HG03045 (cell line): ENCODE measurements around the gene TAS2R46.
"Not testable (repeated sequence)": the region's sequence is repeated elsewhere in the genome, so short reads cannot be mapped to it uniquely, and the experiment has no call there.

Source experiments
- ATAC-seq: cut with Tn5 transposase; IDR thresholded peaks from one replicate; pipeline ENCODE4 v1.9.1; 2021; ENCODE audit warnings: mild to moderate bottlenecking, moderate library complexity; ENCODE audit not compliant: unreplicated experiment

The TAS2R46 gene

GRCh38 chr12:11040162-11040561, 21.9 kb downstream of the TAS2R46 start:
- ATAC-seq: no peak

- no peak for ATAC-seq
Measured at GRCh38 chr12:11039171-11039570, 22.9 kb downstream of the TAS2R46 start.

GRCh38 chr12:11033959-11034358, 28.1 kb downstream of the TAS2R46 start:
- ATAC-seq: not testable (repeated sequence)

- no peak for ATAC-seq
Measured at GRCh38 chr12:11031307-11031706, 30.8 kb downstream of the TAS2R46 start, which contains the start of gene TAS2R31. TSS of gene TAS2R31 (minus strand) at chr12:11031407. CDS start at chr12:11031335, 72 bp downstream.

GRCh38 chr12:11026118-11026517, 36.0 kb downstream of the TAS2R46 start:
- ATAC-seq: no peak

- no peak for ATAC-seq
Measured at GRCh38 chr12:11023387-11023786, 38.7 kb downstream of the TAS2R46 start.

- no peak for ATAC-seq
Measured at GRCh38 chr12:11022520-11022919, 39.6 kb downstream of the TAS2R46 start, which contains the start of gene TAS2R19. TSS of gene TAS2R19 (minus strand) at chr12:11022620. CDS start at chr12:11022571, 49 bp downstream.

GRCh38 chr12:11016937-11017336, 45.2 kb downstream of the TAS2R46 start:
- no peak for ATAC-seq

- no peak for ATAC-seq
Measured at GRCh38 chr12:11015775-11016430, 46.2 kb downstream of the TAS2R46 start.

GRCh38 chr12:11014234-11014633, 47.9 kb downstream of the TAS2R46 start:
- ATAC-seq: no peak
